DND-41 (cell line): ENCODE measurements around the gene CHMP6.
A peak's percentile ranks its signal among the peaks of the same experiment; 100 is the strongest.

Source experiments
- ATAC-seq: fragments of 200-7000 bp; cut with Tn5 transposase; 3 replicates; pipeline ENCODE4 v1.9.1; 2021; ENCODE audit warnings: low read depth; ENCODE audit not compliant: insufficient read depth
- DNase-seq: peaks from one replicate; pipeline ENCODE4 v3.0.0-alpha.2; 2020
- H2AFZ ChIP-seq: 2 replicates; pipeline ENCODE4 v1.6.0; 2012; ENCODE audit warnings: low read depth, low read length
- H3K27ac ChIP-seq: 2 replicates; pipeline ENCODE4 v1.5.1; 2012; ENCODE audit warnings: low read length, inconsistent platforms
- H3K27me3 ChIP-seq: fragments of 200-600 bp; sonication (generic); 2 replicates; pipeline ENCODE4 v1.6.0; 2012; ENCODE audit warnings: low read length, mild to moderate bottlenecking, inconsistent platforms; ENCODE audit not compliant: insufficient read depth, poor library complexity
- H3K36me3 ChIP-seq: 2 replicates; pipeline ENCODE4 v1.5.1; 2012; ENCODE audit warnings: low read length, inconsistent platforms; ENCODE audit not compliant: insufficient read depth
- H3K4me1 ChIP-seq: 2 replicates; pipeline ENCODE4 v1.5.1; 2012; ENCODE audit warnings: mild to moderate bottlenecking, low read length; ENCODE audit not compliant: insufficient read depth
- H3K4me2 ChIP-seq: 2 replicates; pipeline ENCODE4 v1.6.0; 2012; ENCODE audit warnings: mild to moderate bottlenecking, moderate library complexity, low read length, inconsistent platforms; ENCODE audit not compliant: insufficient read depth
- H3K4me3 ChIP-seq, 2 experiments: fragments of 200-600 bp in 1 of 2; shearing (Covaris generic) in 1 of 2; 2 replicates each; pipeline ENCODE4 v1.5.1; 2012 to 2016; ENCODE audit warnings: inconsistent platforms in 2 of 2, low read length in 2 of 2, mild to moderate bottlenecking in 2 of 2, low read depth in 1 of 2, moderate library complexity in 1 of 2
- H3K79me2 ChIP-seq: 2 replicates; pipeline ENCODE4 v1.6.0; 2012; ENCODE audit warnings: low read length, inconsistent platforms; ENCODE audit not compliant: insufficient read depth
- H3K9ac ChIP-seq: 2 replicates; pipeline ENCODE4 v1.6.0; 2012; ENCODE audit warnings: low read depth, mild to moderate bottlenecking, inconsistent platforms, low read length, moderate library complexity
- H3K9me3 ChIP-seq: 2 replicates; pipeline ENCODE4 v1.5.1; 2012; ENCODE audit warnings: low read length, moderate library complexity, mild to moderate bottlenecking, inconsistent platforms; ENCODE audit not compliant: insufficient read depth, severe bottlenecking
- H4K20me1 ChIP-seq: 2 replicates; pipeline ENCODE4 v1.6.0; 2012; ENCODE audit warnings: low read length; ENCODE audit not compliant: insufficient read depth
- CTCF ChIP-seq: IDR thresholded peaks from 2 replicates; pipeline ENCODE4 v1.5.1; 2012; ENCODE audit warnings: borderline replicate concordance, low read length, moderate library complexity, mild to moderate bottlenecking; ENCODE audit not compliant: poor library complexity, severe bottlenecking; ENCODE audit errors: extremely low read depth
- EZH2 ChIP-seq: IDR thresholded peaks from 3 replicates; pipeline ENCODE4 v1.6.1; 2012; ENCODE audit warnings: borderline replicate concordance, low read depth, mild to moderate bottlenecking, moderate library complexity, low read length, inconsistent platforms; ENCODE audit not compliant: severe bottlenecking

Gene CHMP6

DNA sequence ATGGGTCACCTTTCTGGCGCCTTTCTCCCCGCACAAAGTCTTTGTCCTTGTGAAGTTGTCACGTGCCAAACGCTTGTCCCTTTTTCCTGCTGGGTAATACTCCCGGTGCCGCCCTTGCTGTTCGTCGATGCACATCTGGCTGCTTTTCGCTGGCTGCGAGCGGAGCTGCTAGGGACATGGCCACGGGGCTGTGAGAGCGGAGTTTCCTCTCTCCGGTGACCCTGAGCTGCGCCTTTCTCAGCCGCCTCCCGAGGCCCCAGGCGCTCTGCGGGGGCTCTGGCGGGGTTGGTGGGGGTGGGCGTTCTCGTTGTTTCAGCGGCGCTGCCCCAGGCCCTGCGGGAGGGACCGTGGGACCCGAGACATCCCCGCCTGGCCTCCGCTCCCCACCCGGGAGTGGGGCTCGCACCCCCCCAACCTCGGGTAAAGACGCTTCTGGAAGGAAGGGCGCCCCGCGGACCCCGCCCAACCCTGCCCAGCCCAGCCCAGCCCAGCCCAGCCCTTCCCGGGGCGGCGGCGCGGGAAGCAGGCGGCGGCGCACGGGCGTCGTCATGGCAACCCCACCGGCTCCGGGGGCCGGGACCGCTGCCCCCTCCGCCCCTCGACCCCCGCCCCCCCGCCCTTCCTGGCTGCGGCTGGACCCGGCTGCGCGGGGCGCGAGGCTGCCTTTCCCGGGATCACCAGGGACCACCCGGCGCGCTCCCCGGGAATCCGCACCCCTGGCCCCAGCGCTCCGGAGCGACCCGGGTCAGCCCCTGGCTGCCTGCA lies 12.3 kb downstream of the CHMP6 start:
- no peak overlapping the region for H3K4me2 ChIP-seq

GRCh38 chr17:81006891-81007290 lies 15.2 kb downstream of the CHMP6 start:
- Histone ChIP-seq H3K27me3 (peaks cover 27% of the 10 kb centered on the region), H3K9ac (no peak overlapping the region), H3K9me3 (no peaks in the 10 kb centered on the region), H3K4me2 (no peak overlapping the region), H4K20me1 (peaks cover 10% of the 10 kb centered on the region; the same call in 1 of the 2 replicates), H3K79me2 (no peaks in the 10 kb centered on the region), H3K4me3 (no peak overlapping the region), H2AFZ (no peak overlapping the region), H3K4me1 (peaks cover 4% of the 10 kb centered on the region), H3K27ac (no peak overlapping the region), H3K36me3 (no peaks in the 10 kb centered on the region)
- ATAC-seq (no peak), DNase-seq (no peak)
- TF ChIP-seq CTCF (no peak), EZH2 (no peak)

More for the DNA sequence above, 12.3 kb downstream of the CHMP6 start:
- ATAC-seq (peak; percentile 51; the same call in 2 of the 3 replicates), DNase-seq (no peak)
- no peaks in the 10 kb centered on the region for H3K79me2 ChIP-seq
- TF ChIP-seq CTCF (no peak), EZH2 (no peak)
- peaks cover 27% of the 10 kb centered on the region for H3K27me3 ChIP-seq
- no peak overlapping the region for H3K9ac ChIP-seq
- no peak overlapping the region for H3K27ac ChIP-seq
- no peaks in the 10 kb centered on the region for H3K9me3 ChIP-seq
- H2AFZ ChIP-seq = no peak overlapping the region
- peaks cover 4% of the 10 kb centered on the region for H3K4me1 ChIP-seq
- H3K36me3 ChIP-seq = peaks cover 5% of the 10 kb centered on the region
- peaks cover 24% of the 10 kb centered on the region for H4K20me1 ChIP-seq
- H3K4me3 ChIP-seq = no peak overlapping the region

DNA sequence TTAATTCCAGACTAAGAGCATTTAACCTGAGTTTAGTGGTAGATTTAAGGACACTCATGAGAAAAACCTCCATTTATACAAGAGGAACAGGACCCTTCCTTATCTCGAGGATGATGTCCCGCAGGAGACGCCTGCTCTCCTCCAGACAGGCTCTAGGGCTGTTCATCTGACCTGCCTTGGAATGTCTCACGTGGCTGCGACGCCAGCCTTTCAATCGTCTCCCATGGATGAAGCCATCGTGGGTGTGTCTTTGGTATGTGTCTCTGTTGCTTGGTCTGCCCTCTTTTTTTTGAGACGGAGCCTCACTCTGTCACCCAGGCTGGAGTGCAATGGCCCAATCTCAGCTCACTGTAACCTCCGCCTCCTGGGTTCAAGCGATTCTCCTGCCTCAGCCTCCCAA lies 16.5 kb downstream of the CHMP6 start:
- DNase-seq = no peak
- Histone ChIP-seq H3K4me1 (peaks cover 4% of the 10 kb centered on the region), H4K20me1 (peaks cover 3% of the 10 kb centered on the region; the same call in 1 of the 2 replicates), H3K27me3 (peaks cover 27% of the 10 kb centered on the region), H3K4me3 (no peak overlapping the region), H3K4me2 (no peak overlapping the region), H3K79me2 (no peaks in the 10 kb centered on the region), H3K9me3 (no peaks in the 10 kb centered on the region), H2AFZ (no peak overlapping the region), H3K27ac (no peak overlapping the region), H3K36me3 (no peaks in the 10 kb centered on the region), H3K9ac (no peak overlapping the region)
- TF ChIP-seq EZH2 (no peak), CTCF (no peak)
- no peak for ATAC-seq
